Measurements from ENCODE around the gene PSMA6.
A peak's percentile ranks its signal among the peaks of the same experiment; 100 is the strongest.
"Not testable (repeated sequence)": the region's sequence is repeated elsewhere in the genome, so short reads cannot be mapped to it uniquely, and the experiment has no call there.

PSMA6 gene

GRCh38 chr14:35344107-35344807, 52.1 kb downstream of the PSMA6 start:
- DNase-seq = no peak

- no peak for DNase-seq
These were observed 54.6 kb downstream of the PSMA6 start for GRCh38 chr14:35346738-35347322.

GRCh38 chr14:35347323-35348043, 55.3 kb downstream of the PSMA6 start:
- no peak for DNase-seq

GRCh38 chr14:35348044-35348380, 55.8 kb downstream of the PSMA6 start:
- not testable (repeated sequence) for DNase-seq

GRCh38 chr14:35349496-35350365, 57.5 kb downstream of the PSMA6 start:
- DNase-seq = no peak

- no peak for DNase-seq
These were observed 59.3 kb downstream of the PSMA6 start for GRCh38 chr14:35351497-35351896.

GRCh38 chr14:35351897-35352273, 59.7 kb downstream of the PSMA6 start:
- no peak for DNase-seq

GRCh38 chr14:35352274-35353233, 60.4 kb downstream of the PSMA6 start:
- DNase-seq = no peak

- no peak for DNase-seq
These were observed 61.4 kb downstream of the PSMA6 start for GRCh38 chr14:35353409-35354172.

- DNase-seq = not testable (repeated sequence)
These were observed 63.1 kb downstream of the PSMA6 start for GRCh38 chr14:35355235-35355634.

GRCh38 chr14:35355981-35356841, 64.0 kb downstream of the PSMA6 start:
- DNase-seq = no peak

GRCh38 chr14:35359655-35360054, 67.5 kb downstream of the PSMA6 start:
- DNase-seq = not testable (repeated sequence)

GRCh38 chr14:35361141-35361480, 68.9 kb downstream of the PSMA6 start:
- no peak for DNase-seq

- DNase-seq = no peak
These were observed 70.3 kb downstream of the PSMA6 start for GRCh38 chr14:35362450-35362849.

GRCh38 chr14:35362911-35363374, 70.8 kb downstream of the PSMA6 start:
- DNase-seq = no peak

GRCh38 chr14:35365130-35366055, 73.2 kb downstream of the PSMA6 start:
- DNase-seq = peak; percentile 39

GRCh38 chr14:35366056-35366451, 73.9 kb downstream of the PSMA6 start:
- DNase-seq = no peak

- DNase-seq = no peak
These were observed 74.4 kb downstream of the PSMA6 start for GRCh38 chr14:35366521-35366976.

GRCh38 chr14:35367056-35367372, 74.8 kb downstream of the PSMA6 start:
- no peak for DNase-seq

All from CD4-positive, alpha-beta T cell treated with Interleukin-12 subunit alpha and Interleukin-12 subunit beta, for 1 hour (primary cell).